Adrenal gland (tissue), 12 donors: Measurements from ENCODE around the gene PRICKLE2. TPM values are rescaled to one million over a fixed set of nuclear protein-coding genes. Genes with fewer than 3 reads are reported as not detected.
A peak's percentile ranks its signal among the peaks of the same experiment; 100 is the strongest.

Experiments used
- DNase-seq, 7 donors: peaks; one replicate each; pipeline ENCODE4 v3.0.0-alpha.2; 2019 to 2020
- H3K27ac ChIP-seq, 5 donors: fragments of 200-600 bp; sonication (generic) in 4 of 5; 1 replicate in 3 of 5; 2 replicates in 2 of 5; pipeline versions ENCODE4 v1.5.1 to v1.8.0; 2016 to 2020; ENCODE audit warnings: mild to moderate bottlenecking in 1 of 5
- H3K27me3 ChIP-seq: fragments of 200-600 bp; 2 replicates; pipeline ENCODE4 v1.8.0; 2021
- H3K36me3 ChIP-seq, 2 donors: fragments of 200-600 bp; replicated peaks in 1 of 2; 1 replicate in 1 of 2; 2 replicates in 1 of 2; pipeline versions ENCODE4 v1.5.1 to v1.8.0; 2018 to 2022
- H3K4me1 ChIP-seq, 2 donors: fragments of 200-600 bp; replicated peaks in 1 of 2; 1 replicate in 1 of 2; 2 replicates in 1 of 2; pipeline versions ENCODE4 v1.5.1 to v1.8.0; 2018 to 2021
- H3K4me3 ChIP-seq, 4 donors: fragments of 200-600 bp; sonication (generic) in 3 of 4; one replicate each; pipeline ENCODE4 v1.5.1; 2016 to 2018
- H3K9me3 ChIP-seq, 3 donors: fragments of 200-600 bp; sonication (generic) in 1 of 3; replicated peaks in 1 of 3; 1 replicate in 2 of 3; 2 replicates in 1 of 3; pipeline versions ENCODE4 v1.5.1 to v1.8.0; 2016 to 2021
- CTCF ChIP-seq, 6 experiments: fragments of 450-650 bp in 4 of 6; fragments of 200-600 bp in 2 of 6; sonication (generic) in 1 of 6; IDR thresholded peaks; 1 replicate in 5 of 6; 2 replicates in 1 of 6; pipeline versions ENCODE4 v1.5.1 to v1.8.0; 2016 to 2021; ENCODE audit warnings: antibody characterized with exemption in 6 of 6, mild to moderate bottlenecking in 2 of 6, moderate library complexity in 1 of 6
- POLR2A ChIP-seq, 2 donors: fragments of 450-650 bp; IDR thresholded peaks; one replicate each; pipeline ENCODE4 v1.6.1; 2017; ENCODE audit warnings: antibody characterized with exemption in 2 of 2, mild to moderate bottlenecking in 2 of 2, moderate library complexity in 1 of 2
- WGBS, 4 donors: extraction: QIAGEN DNeasy Blood & Tissue Kit in 2 of 4; methylation state at CpG; one replicate each; pipeline versions ENCODE4 v1.1.5 to v1.1.7; 2013 to 2017; 5-methylcytosine and 5-hydroxymethylcytosine counted together
- intact Hi-C, 2 donors: fragments of 100-400 bp; cut with DNase I; formaldehyde crosslinking; loops; one replicate each; pipeline versions ENCODE4 v1.14.1 to v1.15.0; 2022 to 2023
- polyA plus RNA-seq, 3 donors: library from polyadenylated mRNA; stranded (reverse); fragments of 200-250 nt in 2 of 3; fragments of 350-450 nt in 1 of 3; fragmentation: Illumina TruSeq in 1 of 3; extraction: RNeasy Lipid Tissue Mini Kit (QIAGEN cat#74804) in 1 of 3; gene quantifications; one replicate each; pipeline ENCODE4 v1.2.3, GENCODE V29; 2013 to 2014
- total RNA-seq, 9 donors: library from RNA; depleted of rRNA in 4 of 9; stranded (reverse); fragments of >200 nt in 4 of 9; fragments of 120-200 nt in 1 of 9; fragmentation: NEBNext Ultra II Directional in 1 of 9; extraction: Animal tissue kit (Norgen Biotek cat#: 25700) in 1 of 9; gene quantifications; one replicate each; pipeline versions ENCODE4 v1.1.0 to v1.2.4, GENCODE V29; 2013 to 2023
- donor health status: healthy with polysubstance abuse.
- donor health status: Bipolar disorder and iron deficiency.
- donor health status: DM: yes; HTN: yes; CAD: no.
- donor health status: DM: no; HTN: no; CAD: no.
- donor health status: DM: no; HTN: no; CAD: no.
- donor health status: DM: yes; HTN: yes; CAD: no.

Gene PRICKLE2
- total and polyA plus RNA-seq, 12 donors = 1.3 to 15.7 (median 8.1) TPM

GRCh38 chr3:64129581-64129980 lies 95.7 kb downstream of the PRICKLE2 start:
- H3K4me1 ChIP-seq = no peaks in the 10 kb centered on the region
- intact Hi-C loops = no loop called here
- no peak for DNase-seq
- no peaks in the 10 kb centered on the region for H3K36me3 ChIP-seq
- H3K27ac ChIP-seq = no peak overlapping the region
- no peaks in the 10 kb centered on the region for H3K9me3 ChIP-seq
- no peaks in the 10 kb centered on the region for H3K27me3 ChIP-seq
- no peak for TF ChIP-seq POLR2A (IDR thresholded peaks at IDR 0.05)
- no peak for TF ChIP-seq CTCF (IDR thresholded peaks at IDR 0.05)
- 80 to 86% (median 81%) methylated on average over 2 of the region's 2 CpGs for WGBS, 4 donors
- no peak overlapping the region for H3K4me3 ChIP-seq

GRCh38 chr3:64129106-64129505 lies 96.2 kb downstream of the PRICKLE2 start:
- Histone ChIP-seq H3K4me1 (no peaks in the 10 kb centered on the region), H3K36me3 (no peaks in the 10 kb centered on the region), H3K27ac (no peak overlapping the region), H3K9me3 (no peaks in the 10 kb centered on the region), H3K4me3 (no peak overlapping the region), H3K27me3 (no peaks in the 10 kb centered on the region)
- intact Hi-C loops = no loop called here
- no peak for DNase-seq
- no peak for TF ChIP-seq POLR2A (IDR thresholded peaks at IDR 0.05)
- 67 to 93% (median 74%) methylated on average over 4 of the region's 4 CpGs for WGBS, 4 donors

GRCh38 chr3:64125561-64125960 lies 99.7 kb downstream of the PRICKLE2 start:
- Histone ChIP-seq H3K4me3 (no peak overlapping the region), H3K4me1 (peaks cover 0 to 9% of the 10 kb centered on the region in 2 donors), H3K27me3 (no peaks in the 10 kb centered on the region), H3K36me3 (no peaks in the 10 kb centered on the region), H3K27ac (no peak overlapping the region), H3K9me3 (no peaks in the 10 kb centered on the region)
- intact Hi-C loops = no loop called here
- 42 to 89% (median 46%) methylated on average over 2 of the region's 2 CpGs for WGBS, 4 donors
- TF ChIP-seq POLR2A (IDR thresholded peaks at IDR 0.05) = no peak
- TF ChIP-seq CTCF (IDR thresholded peaks at IDR 0.05) = no peak
- no peak for DNase-seq

GRCh38 chr3:64123931-64124330 lies 101.3 kb downstream of the PRICKLE2 start:
- DNase-seq = no peak
- no peak overlapping the region for H3K27ac ChIP-seq
- no peaks in the 10 kb centered on the region for H3K36me3 ChIP-seq
- H3K4me3 ChIP-seq = no peak overlapping the region
- intact Hi-C loops = no loop called here
- no peaks in the 10 kb centered on the region for H3K27me3 ChIP-seq
- TF ChIP-seq POLR2A (IDR thresholded peaks at IDR 0.05) = no peak
- no peak for TF ChIP-seq CTCF (IDR thresholded peaks at IDR 0.05)
- 85 to 96% (median 90%) methylated on average over 2 of the region's 2 CpGs for WGBS, 4 donors
- no peaks in the 10 kb centered on the region for H3K9me3 ChIP-seq
- peaks cover 0 to 10% of the 10 kb centered on the region in 2 donors for H3K4me1 ChIP-seq

GRCh38 chr3:64122476-64122875 lies 102.8 kb downstream of the PRICKLE2 start:
- TF ChIP-seq CTCF (IDR thresholded peaks at IDR 0.05) (no peak), POLR2A (IDR thresholded peaks at IDR 0.05) (no peak)
- Histone ChIP-seq H3K36me3 (no peaks in the 10 kb centered on the region), H3K9me3 (no peaks in the 10 kb centered on the region), H3K27ac (no peak overlapping the region), H3K4me1 (peaks cover 0 to 10% of the 10 kb centered on the region in 2 donors), H3K27me3 (no peaks in the 10 kb centered on the region), H3K4me3 (no peak overlapping the region)
- intact Hi-C loops = no loop called here
- 39 to 79% (median 45%) methylated on average over 3 of the region's 3 CpGs for WGBS, 4 donors
- DNase-seq = peak in 6 of 7 donors; percentile 20 to 67 (median 30)
